Liver (tissue), 3 donors: ENCODE results near the gene KIT.

Source experiments
- FOXA1 ChIP-seq: IDR thresholded peaks from 2 replicates; pipeline ENCODE4 v1.6.1; 2016; ENCODE audit warnings: antibody characterized with exemption
- FOXA2 ChIP-seq: IDR thresholded peaks from 2 replicates; pipeline ENCODE4 v1.6.1; 2016; ENCODE audit warnings: antibody characterized with exemption
- JUND ChIP-seq, 2 donors: IDR thresholded peaks; 2 replicates each; pipeline ENCODE4 v1.6.1; 2016; ENCODE audit warnings: antibody characterized with exemption in 2 of 2
- REST ChIP-seq: IDR thresholded peaks from 2 replicates; pipeline ENCODE4 v1.6.1; 2016; ENCODE audit warnings: antibody characterized with exemption, mild to moderate bottlenecking
- TF ChIP-seq, protein P1 (sequence below): fragments of 150-350 bp; IDR thresholded peaks from 2 replicates; pipeline ENCODE4 v1.5.1; 2017; ENCODE audit warnings: improper control_type of control experiment, low read depth, low read length; ENCODE audit not compliant: missing input control
- TF ChIP-seq, protein P2 (sequence below): IDR thresholded peaks from 2 replicates; pipeline ENCODE4 v1.6.1; 2016; ENCODE audit warnings: antibody characterized with exemption
- donor health status: healthy.
- donor health status: healthy.

GRCh38 chr4:54764476-54764875 lies 106.7 kb downstream of the KIT start:
- TF ChIP-seq REST (no peak), FOXA2 (no peak), JUND (IDR thresholded peaks at IDR 0.05) (no peak), FOXA1 (no peak)
- TF ChIP-seq, protein P1, sequence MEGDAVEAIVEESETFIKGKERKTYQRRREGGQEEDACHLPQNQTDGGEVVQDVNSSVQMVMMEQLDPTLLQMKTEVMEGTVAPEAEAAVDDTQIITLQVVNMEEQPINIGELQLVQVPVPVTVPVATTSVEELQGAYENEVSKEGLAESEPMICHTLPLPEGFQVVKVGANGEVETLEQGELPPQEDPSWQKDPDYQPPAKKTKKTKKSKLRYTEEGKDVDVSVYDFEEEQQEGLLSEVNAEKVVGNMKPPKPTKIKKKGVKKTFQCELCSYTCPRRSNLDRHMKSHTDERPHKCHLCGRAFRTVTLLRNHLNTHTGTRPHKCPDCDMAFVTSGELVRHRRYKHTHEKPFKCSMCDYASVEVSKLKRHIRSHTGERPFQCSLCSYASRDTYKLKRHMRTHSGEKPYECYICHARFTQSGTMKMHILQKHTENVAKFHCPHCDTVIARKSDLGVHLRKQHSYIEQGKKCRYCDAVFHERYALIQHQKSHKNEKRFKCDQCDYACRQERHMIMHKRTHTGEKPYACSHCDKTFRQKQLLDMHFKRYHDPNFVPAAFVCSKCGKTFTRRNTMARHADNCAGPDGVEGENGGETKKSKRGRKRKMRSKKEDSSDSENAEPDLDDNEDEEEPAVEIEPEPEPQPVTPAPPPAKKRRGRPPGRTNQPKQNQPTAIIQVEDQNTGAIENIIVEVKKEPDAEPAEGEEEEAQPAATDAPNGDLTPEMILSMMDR, result no peak
- TF ChIP-seq, protein P2, sequence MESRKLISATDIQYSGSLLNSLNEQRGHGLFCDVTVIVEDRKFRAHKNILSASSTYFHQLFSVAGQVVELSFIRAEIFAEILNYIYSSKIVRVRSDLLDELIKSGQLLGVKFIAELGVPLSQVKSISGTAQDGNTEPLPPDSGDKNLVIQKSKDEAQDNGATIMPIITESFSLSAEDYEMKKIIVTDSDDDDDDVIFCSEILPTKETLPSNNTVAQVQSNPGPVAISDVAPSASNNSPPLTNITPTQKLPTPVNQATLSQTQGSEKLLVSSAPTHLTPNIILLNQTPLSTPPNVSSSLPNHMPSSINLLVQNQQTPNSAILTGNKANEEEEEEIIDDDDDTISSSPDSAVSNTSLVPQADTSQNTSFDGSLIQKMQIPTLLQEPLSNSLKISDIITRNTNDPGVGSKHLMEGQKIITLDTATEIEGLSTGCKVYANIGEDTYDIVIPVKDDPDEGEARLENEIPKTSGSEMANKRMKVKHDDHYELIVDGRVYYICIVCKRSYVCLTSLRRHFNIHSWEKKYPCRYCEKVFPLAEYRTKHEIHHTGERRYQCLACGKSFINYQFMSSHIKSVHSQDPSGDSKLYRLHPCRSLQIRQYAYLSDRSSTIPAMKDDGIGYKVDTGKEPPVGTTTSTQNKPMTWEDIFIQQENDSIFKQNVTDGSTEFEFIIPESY, result no peak
